Omental fat pad (tissue), 4 donors: ENCODE measurements around the gene ZNRF4. TPM values are rescaled to one million over a fixed set of nuclear protein-coding genes. Genes with fewer than 3 reads are reported as not detected.

Source experiments
- ATAC-seq: fragments of 150-250 bp; one replicate; pipeline ENCODE4 v1.9.1; 2016; ENCODE audit warnings: mild to moderate bottlenecking, moderate library complexity; ENCODE audit not compliant: low FRiP score
- DNase-seq: peaks from one replicate; pipeline ENCODE4 v3.0.0-alpha.2; 2019; ENCODE audit warnings: low spot score
- total RNA-seq, 4 donors: library from RNA; depleted of rRNA; stranded (reverse); fragments of >200 nt; gene quantifications; one replicate each; pipeline ENCODE4 v1.1.0, GENCODE V29; 2016
- TF ChIP-seq, protein P1 (sequence below), 3 donors: fragments of 450-650 bp; IDR thresholded peaks; one replicate each; pipeline ENCODE4 v1.5.1; 2016 to 2017; ENCODE audit warnings: antibody characterized with exemption in 3 of 3, mild to moderate bottlenecking in 3 of 3, moderate library complexity in 2 of 3

Gene ZNRF4
- total RNA-seq, 4 donors from 2014 or later, result not detected

DNA sequence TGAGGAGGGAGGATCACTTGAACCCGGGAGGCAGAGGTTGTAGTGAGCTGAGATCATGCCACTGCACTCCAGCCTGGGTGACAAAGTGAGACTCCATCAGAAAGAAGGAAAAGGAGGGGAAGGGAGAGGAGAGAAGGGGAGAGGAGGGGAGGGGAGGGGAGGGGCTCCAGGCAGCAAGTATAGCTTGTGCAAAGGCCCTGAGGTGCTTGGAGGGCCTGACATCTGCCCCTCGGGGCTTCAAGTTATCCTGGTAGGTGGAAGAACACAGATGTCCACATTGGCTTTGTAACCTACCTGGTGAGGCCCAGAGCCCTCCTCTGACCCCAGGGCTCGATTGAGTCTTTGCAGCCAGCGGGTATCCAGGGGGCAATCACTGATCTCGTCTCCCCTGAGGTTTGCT lies 11.5 kb upstream of the ZNRF4 start:
- TF ChIP-seq, protein P1, sequence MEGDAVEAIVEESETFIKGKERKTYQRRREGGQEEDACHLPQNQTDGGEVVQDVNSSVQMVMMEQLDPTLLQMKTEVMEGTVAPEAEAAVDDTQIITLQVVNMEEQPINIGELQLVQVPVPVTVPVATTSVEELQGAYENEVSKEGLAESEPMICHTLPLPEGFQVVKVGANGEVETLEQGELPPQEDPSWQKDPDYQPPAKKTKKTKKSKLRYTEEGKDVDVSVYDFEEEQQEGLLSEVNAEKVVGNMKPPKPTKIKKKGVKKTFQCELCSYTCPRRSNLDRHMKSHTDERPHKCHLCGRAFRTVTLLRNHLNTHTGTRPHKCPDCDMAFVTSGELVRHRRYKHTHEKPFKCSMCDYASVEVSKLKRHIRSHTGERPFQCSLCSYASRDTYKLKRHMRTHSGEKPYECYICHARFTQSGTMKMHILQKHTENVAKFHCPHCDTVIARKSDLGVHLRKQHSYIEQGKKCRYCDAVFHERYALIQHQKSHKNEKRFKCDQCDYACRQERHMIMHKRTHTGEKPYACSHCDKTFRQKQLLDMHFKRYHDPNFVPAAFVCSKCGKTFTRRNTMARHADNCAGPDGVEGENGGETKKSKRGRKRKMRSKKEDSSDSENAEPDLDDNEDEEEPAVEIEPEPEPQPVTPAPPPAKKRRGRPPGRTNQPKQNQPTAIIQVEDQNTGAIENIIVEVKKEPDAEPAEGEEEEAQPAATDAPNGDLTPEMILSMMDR (IDR thresholded peaks at IDR 0.05), result no peak
- DNase-seq (no peak), ATAC-seq (no peak)

DNA sequence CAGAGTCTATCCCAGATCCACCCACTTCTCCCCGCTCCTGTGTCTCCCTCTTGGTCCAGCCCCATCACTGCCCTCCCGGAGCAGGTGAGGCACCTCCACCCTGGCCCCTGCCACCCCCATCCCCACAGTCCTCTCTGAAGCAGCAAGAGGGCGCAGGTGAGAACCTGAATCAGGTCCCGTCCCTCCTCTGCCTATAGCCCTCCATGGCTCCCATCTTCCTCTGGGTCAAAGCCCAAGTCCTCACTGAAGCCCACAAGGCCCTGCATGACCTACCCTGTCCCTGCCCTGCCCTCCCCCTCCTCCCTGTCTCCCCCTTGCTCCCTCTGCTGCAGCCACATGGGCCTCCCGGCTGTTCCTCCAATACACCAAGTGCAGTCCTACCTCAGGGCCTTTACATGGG lies 10.8 kb upstream of the ZNRF4 start:
- no peak for ATAC-seq

DNA sequence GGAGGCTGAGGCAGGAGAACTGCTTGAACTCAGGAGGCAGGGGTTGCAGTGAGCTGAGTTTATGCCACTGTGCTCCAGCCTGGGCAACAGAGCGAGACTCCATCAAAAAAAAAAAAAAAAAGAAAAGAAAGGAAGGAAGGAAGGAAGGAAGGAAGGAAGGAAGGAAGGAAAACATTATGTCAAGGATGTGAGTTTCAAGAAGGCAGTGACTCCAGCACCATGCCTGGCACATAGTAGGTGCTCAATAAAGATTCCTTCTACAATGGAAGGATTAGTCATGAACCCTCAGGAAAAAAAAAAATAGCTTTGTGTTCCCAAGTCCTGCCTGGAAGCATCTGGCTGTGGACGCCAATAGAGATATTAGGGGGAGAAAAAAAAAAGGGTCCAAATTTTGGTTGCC lies 10.1 kb upstream of the ZNRF4 start:
- TF ChIP-seq, protein P1 (IDR thresholded peaks at IDR 0.05), result no peak
- ATAC-seq (no peak), DNase-seq (no peak)

More for the DNA sequence above, 10.8 kb upstream of the ZNRF4 start:
- DNase-seq, result no peak
- TF ChIP-seq, protein P1 (IDR thresholded peaks at IDR 0.05), result no peak

DNA sequence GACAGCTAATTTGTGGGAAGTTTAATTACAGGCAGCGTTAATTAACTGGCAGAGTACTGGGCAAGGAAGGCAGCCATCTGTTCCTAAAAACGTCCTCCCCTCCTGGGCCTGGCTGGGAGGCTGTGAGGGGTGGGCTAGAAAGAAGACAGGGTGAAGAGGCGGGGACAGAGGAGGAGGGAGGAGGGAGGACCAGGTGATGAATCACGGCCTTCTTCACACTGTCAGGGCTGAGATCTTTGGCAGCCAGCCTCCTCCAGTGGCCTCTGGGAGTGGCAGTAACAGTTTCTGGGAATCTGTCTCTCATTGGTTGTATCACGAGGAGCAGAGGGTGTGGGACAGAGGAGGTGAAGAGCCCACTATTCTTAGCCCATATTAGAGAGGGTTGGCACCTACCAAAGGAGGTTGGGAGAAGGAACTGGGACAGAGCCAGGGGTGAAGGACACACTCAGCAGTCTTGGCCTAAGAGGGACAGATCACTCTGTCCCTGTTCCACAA lies 9.6 kb upstream of the ZNRF4 start:
- no peak for DNase-seq

DNA sequence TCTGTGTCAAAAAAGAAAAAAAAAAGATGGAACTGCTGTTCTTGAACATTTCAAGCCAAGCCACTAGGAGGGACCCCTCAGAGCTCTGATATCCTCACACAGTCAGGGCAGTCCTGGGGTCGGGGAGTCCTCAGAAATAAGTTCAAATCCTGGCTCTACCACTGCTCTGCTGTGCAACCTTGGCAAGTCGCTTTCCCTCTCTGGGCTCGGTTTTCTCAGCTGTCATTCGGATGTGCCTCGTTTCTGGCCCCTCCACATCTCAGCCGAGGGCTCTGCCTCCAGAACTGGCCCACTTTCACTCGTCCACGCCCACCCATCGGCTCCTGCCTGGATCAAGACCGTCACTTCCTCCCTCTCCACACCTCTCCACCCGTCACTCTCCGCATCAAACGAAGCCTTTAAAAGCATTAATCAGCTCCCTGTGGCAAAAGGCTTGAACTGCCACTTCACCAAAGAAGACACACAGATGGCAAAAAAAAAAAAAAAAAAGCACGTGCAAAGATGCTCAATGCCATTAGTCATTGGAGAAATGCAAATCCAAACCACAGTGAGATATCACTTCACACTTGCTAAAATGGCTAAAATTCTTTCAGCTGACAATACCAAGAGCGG lies 7.4 kb upstream of the ZNRF4 start:
- DNase-seq (no peak), ATAC-seq (no peak)
- TF ChIP-seq, protein P1 (IDR thresholded peaks at IDR 0.05), result no peak

More for the DNA sequence above, 9.6 kb upstream of the ZNRF4 start:
- no peak for ATAC-seq
- TF ChIP-seq, protein P1 (IDR thresholded peaks at IDR 0.05), result no peak

DNA sequence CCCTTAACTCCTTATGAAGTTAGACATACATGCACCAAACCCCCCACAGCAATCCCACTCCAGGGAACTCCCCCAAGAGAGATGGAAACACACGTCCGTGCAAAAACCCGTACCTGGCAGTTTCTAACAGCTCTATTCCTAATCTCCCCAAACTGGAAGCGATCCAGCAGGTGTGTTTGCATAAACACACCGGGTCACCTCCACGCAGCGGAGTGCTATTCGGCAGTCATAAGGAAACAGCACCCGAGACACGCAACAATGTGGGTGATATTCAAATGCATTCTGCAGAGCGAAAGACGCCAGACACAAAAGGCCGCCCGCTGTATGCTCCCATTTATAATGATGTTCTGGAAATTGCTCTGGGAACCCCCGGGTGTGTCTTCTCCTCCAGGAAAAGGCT lies 6.8 kb upstream of the ZNRF4 start:
- ATAC-seq (no peak), DNase-seq (no peak)
- TF ChIP-seq, protein P1 (IDR thresholded peaks at IDR 0.05), result no peak

DNA sequence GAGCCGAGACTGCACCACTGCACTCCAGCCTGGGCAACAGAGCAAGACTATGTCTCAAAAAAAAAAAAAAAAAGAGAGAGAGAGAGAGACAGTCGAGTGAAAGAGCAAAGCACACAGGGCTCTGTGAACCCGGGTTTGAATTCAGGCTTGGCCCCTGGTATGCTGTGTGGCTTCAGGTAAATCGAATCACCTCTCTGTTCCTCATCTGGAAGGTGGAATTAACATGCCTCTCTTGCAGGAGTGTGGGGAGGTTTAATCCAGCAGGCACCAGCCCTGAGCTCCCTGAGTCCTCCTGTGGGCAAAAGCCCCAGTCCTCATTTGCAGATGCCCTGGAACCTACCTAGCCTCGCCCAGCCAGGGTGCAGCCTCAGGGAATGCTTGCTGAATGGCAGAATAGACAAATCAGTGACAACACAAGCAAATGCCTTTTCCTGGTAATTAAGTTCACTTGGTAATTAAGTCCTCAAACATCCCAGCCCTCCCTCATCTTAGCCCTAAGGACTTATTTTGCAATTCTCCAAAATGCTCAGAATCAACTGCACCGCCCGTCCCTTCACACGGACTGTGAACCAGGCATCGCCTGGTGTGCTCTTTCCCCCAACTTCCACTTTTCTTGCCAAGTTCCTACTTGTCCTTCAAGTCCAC lies 4.6 kb upstream of the ZNRF4 start:
- ATAC-seq (no peak), DNase-seq (no peak)
- TF ChIP-seq, protein P1 (IDR thresholded peaks at IDR 0.05), result no peak
